HG03354 (cell line): ENCODE data around the gene MRPL9.
"Not testable (repeated sequence)": the region's sequence is repeated elsewhere in the genome, so short reads cannot be mapped to it uniquely, and the experiment has no call there.

Experiments used
- ATAC-seq: cut with Tn5 transposase; IDR thresholded peaks from one replicate; pipeline ENCODE4 v1.9.1; 2021; ENCODE audit warnings: mild to moderate bottlenecking; ENCODE audit not compliant: unreplicated experiment, poor library complexity, severe bottlenecking

Gene MRPL9

GRCh38 chr1:151790071-151790939, 27.0 kb upstream of the MRPL9 start, which contains the start of gene TDRKH:
TDRKH (minus strand) TSS chr1:151790500; CDS start chr1:151783022, 7,478 bp downstream.
- ATAC-seq: peak; percentile 98

- no peak for ATAC-seq
These were observed 24.4 kb upstream of the MRPL9 start for GRCh38 chr1:151787689-151788088.

DNA sequence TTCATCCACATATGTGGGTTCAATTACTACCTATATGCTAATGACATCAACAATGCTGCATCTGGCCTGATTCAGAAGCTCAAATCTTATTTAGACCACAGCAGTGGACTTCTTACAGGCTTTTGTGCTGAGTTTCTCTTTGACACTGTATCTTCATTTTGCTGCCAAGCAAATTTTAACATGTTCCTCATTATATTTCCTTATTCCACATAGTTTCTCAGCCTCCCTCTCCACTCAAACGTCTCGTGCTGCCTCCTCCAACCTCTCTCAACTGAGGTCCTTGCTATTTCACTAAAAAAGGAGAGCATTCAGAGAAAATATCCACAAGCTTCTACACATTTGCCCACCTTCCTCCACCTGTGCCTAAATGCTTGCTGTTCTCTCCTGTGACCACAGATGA, 20.5 kb upstream of the MRPL9 start:
- no peak for ATAC-seq

GRCh38 chr1:151782741-151783140, 19.4 kb upstream of the MRPL9 start:
- ATAC-seq: no peak

GRCh38 chr1:151782026-151782425, 18.7 kb upstream of the MRPL9 start:
- ATAC-seq: not testable (repeated sequence)

DNA sequence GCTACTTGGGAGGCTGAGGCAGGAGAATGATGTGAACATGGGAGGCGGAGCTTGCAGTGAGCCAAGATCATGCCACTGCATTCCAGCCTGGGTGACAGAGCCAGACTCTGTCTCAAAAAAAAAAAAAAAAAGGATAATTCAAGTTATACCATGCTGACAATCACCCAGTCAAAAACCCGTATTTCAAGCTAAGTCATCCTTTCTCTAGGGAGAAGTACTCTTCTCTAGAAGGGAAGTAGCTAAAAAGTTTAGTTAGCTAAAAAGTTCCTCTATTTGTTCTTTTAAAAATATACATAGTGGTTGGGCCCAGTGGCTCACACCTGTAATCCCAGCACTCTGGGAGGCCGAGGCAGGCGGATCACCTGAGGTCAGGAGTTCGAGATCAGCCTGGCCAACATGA, 17.4 kb upstream of the MRPL9 start:
- not testable (repeated sequence) for ATAC-seq

DNA sequence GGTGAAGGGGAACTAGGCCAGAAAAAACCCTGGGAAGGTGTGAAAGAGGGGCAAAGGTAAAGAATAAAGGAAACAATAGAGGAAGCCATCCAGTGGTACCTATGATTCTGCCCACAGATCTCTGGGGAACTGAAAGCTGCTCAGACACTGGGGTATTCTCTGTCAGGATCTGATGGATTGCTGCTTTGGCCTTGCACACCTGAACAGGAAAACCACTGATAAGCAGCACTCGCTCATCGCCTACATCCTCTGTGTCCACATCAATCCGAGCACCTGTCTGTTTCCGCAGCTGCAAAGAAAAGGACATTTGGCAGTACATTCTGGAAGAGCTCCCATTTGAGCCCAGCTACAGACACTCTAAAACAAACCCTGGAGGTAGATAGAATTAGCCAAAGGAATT, 16.6 kb upstream of the MRPL9 start:
- no peak for ATAC-seq

GRCh38 chr1:151777317-151777716, 14.0 kb upstream of the MRPL9 start:
- ATAC-seq: no peak

DNA sequence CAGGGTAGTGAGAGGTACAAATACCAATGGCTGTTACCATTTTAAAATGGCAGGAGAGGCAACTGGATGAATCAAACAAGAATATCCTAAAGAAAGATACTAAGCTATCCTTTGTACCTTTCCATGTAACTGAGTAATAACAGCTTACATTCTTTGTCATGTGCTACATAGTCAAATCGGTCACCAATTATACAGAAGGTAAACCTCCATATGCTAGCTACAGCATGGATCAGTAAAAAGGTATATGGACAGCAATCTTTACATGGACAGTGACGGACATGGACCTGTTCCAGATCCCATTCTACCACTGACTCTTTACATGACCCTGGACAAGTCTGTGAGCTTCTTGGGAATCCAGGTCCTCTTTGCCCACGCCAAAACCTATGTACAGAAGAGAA, 13.4 kb upstream of the MRPL9 start:
- no peak for ATAC-seq

DNA sequence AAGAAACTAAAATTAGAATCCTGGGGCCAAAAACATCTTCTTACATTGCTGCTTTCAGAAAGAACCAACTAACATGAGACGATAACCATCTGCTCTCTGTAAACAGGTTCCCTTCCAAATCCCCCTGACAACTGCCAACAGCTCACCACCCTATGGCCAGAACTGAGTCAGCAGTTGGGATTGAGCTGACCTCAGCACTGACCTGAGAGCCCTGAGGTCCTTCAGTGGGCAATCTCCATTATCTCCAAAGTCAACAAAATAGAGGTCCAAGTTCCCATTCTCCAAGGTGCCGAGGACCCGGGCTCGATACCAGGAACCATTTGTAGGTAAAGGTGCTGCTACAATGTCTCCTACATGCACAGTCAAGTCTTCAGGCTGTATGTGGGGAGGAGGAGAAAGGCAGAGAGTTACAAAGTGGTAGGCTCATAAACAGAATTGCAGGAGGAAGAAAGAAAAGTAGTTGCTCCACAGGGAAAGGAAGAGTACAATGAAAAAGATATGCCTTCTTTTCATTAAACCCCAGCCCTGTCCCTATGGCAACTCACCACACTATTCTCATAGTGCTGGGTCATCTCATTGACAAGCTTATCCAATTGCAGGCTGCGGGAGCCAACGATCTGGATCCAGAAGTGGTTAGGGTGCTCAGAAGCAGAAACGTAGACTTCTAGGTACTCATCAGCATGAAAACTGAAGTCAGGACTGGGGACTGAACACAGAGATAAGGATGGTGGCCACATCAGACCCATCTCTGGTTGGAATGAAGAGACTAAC, 12.8 kb upstream of the MRPL9 start:
- no peak for ATAC-seq

GRCh38 chr1:151774256-151774922, 11.1 kb upstream of the MRPL9 start:
- no peak for ATAC-seq

GRCh38 chr1:151773702-151774101, 10.4 kb upstream of the MRPL9 start:
- no peak for ATAC-seq

DNA sequence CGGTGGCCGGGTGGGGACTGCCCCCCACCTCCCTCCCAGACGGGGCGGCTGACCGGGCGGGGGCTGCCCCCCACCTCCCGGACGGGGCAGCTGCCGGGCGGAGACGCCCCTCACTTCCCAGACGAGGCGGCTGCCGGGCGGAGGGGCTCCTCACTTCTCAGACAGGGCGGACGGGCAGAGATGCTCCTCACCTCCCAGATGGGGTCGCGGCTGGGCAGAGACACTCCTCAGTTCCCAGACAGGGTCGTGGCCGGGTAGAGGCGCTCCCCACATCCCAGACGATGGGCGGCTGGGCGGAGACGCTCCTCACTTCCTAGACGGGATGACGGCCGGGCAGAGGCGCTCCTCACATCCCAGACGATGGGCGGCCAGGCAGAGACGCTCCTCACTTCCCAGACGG, 6.0 kb upstream of the MRPL9 start:
- ATAC-seq: not testable (repeated sequence)

DNA sequence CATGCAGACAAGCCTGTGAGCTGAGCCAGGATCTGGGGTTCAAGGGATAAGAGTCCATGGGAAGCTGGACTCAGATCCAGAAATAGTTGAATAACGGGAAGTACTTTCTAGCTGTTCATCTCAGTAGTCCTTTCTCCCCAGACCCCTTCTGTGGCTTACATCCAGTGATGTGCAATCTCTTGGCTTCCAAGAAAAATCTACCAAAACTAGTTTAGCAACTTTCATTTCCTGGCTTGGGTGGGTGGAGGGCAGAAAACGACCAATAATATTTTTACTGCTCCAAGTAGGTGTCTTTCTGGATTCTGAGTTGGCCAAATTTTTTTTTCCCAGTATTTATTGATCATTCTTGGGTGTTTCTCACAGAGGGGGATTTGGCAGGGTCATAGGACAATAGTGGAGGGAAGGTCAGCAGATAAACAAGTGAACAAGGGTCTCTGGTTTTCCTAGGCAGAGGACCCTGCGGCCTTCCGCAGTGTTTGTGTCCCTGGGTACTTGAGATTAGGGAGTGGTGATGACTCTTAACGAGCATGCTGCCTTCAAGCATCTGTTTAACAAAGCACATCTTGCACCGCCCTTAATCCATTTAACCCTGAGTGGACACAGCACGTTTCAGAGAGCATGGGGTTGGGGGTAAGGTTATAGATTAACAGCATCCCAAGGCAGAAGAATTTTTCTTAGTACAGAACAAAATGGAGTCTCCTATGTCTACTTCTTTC, 5.2 kb upstream of the MRPL9 start:
- ATAC-seq: not testable (repeated sequence)

- ATAC-seq: no peak
These were observed 694 bp upstream of the MRPL9 start for GRCh38 chr1:151763990-151764389.

GRCh38 chr1:151760597-151761385, 2.5 kb downstream of the MRPL9 start:
- no peak for ATAC-seq

DNA sequence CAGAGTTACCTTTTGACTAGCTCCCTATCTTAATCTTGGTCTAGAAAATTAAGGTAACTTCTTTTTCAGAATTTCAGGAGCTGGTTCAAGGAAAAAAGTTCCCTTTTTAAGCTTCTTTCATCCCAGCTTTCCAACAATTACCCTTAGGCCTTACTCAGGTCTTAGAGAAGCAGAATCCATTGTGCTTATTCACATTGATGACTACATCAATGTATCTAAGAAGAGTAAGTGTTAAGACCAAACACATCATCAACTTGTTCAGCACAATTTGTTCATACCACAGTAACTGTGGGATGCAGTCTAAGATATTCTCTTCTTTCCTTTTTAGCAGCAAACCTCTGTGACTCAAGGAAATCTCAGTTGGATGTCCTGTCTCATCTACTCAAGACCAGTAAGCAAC, 4.1 kb downstream of the MRPL9 start:
- ATAC-seq: no peak

GRCh38 chr1:151756291-151756690, 7.0 kb downstream of the MRPL9 start:
- no peak for ATAC-seq

GRCh38 chr1:151741516-151741915, 21.8 kb downstream of the MRPL9 start:
- ATAC-seq: no peak
